B cell (primary cell): Measurements from ENCODE around the gene SRPRB. TPM values are rescaled to one million over a fixed set of nuclear protein-coding genes. Genes with fewer than 3 reads are reported as not detected.

Experiments
- ATAC-seq: fragments of 200-7000 bp; cut with Tn5 transposase; one replicate; pipeline ENCODE4 v1.10.0; 2021; ENCODE audit warnings: low read depth, mild to moderate bottlenecking, moderate number of reproducible peaks, moderate library complexity
- CTCF ChIA-PET: fragments of 350-600 bp; sonication (Branson Sonifier 250); formaldehyde crosslinking; loops from one replicate; lab custom pipeline; 2021; ENCODE audit warnings: antibody characterized with exemption, inconsistent platforms; lab: Charles Lee
- POLR2A ChIA-PET: fragments of 350-600 bp; sonication (Branson Sonifier 250); formaldehyde crosslinking; loops from one replicate; lab custom pipeline; 2021; ENCODE audit warnings: antibody characterized with exemption; lab: Charles Lee
- DNase-seq: peaks from one replicate; pipeline ENCODE4 v3.0.0; 2013
- H2AFZ ChIP-seq: 2 replicates; pipeline ENCODE4 v1.6.1; 2012; ENCODE audit warnings: mild to moderate bottlenecking, low read depth, low read length; ENCODE audit not compliant: insufficient read depth, poor library complexity, severe bottlenecking
- H3K27ac ChIP-seq, 2 donors: 1 replicate in 1 of 2; 2 replicates in 1 of 2; pipeline ENCODE4 v1.5.1; 2012 to 2013; ENCODE audit warnings: low read length in 2 of 2, mild to moderate bottlenecking in 2 of 2, moderate library complexity in 1 of 2
- H3K27me3 ChIP-seq, 4 experiments: fragments of 200-600 bp in 1 of 4; sonication (generic) in 1 of 4; replicated peaks in 1 of 4; 1 replicate in 2 of 4; 2 replicates in 2 of 4; pipeline versions ENCODE4 v1.6.1 to v1.7.0; 2013 to 2016; ENCODE audit warnings: low read length in 3 of 4, mild to moderate bottlenecking in 2 of 4, mixed read lengths in 1 of 4, moderate library complexity in 1 of 4; ENCODE audit not compliant: insufficient read depth in 4 of 4, control insufficient read depth in 3 of 4; ENCODE audit errors: control extremely low read depth in 1 of 4
- H3K36me3 ChIP-seq, 2 experiments: replicated peaks in 1 of 2; 1 replicate in 1 of 2; 2 replicates in 1 of 2; pipeline versions ENCODE4 v1.6.1 to v1.7.1; 2013; ENCODE audit warnings: low read length in 1 of 2; ENCODE audit not compliant: insufficient read depth in 2 of 2, control insufficient read depth in 1 of 2; ENCODE audit errors: control extremely low read depth in 1 of 2, extremely low read depth in 1 of 2
- H3K4me1 ChIP-seq, 2 donors: fragments of 200-600 bp in 1 of 2; sonication (generic) in 1 of 2; 1 replicate in 1 of 2; 2 replicates in 1 of 2; pipeline versions ENCODE4 v1.5.1 to v1.6.1; 2013 to 2017; ENCODE audit warnings: low read length in 2 of 2; ENCODE audit not compliant: control insufficient read depth in 2 of 2, insufficient read depth in 2 of 2
- H3K4me2 ChIP-seq: replicated peaks from 2 replicates; pipeline ENCODE3; 2012; ENCODE audit warnings: mild to moderate bottlenecking, low read depth, low read length; ENCODE audit not compliant: poor library complexity, severe bottlenecking
- H3K4me3 ChIP-seq, 5 experiments: fragments of 200-600 bp in 1 of 5; sonication (generic) in 1 of 5; 1 replicate in 3 of 5; 2 replicates in 2 of 5; pipeline versions ENCODE4 v1.5.1 to v1.7.0; 2011 to 2016; ENCODE audit warnings: low read length in 4 of 5, mild to moderate bottlenecking in 4 of 5, low read depth in 2 of 5, control low read depth in 1 of 5, moderate library complexity in 1 of 5; ENCODE audit not compliant: insufficient read depth in 1 of 5; ENCODE audit errors: control extremely low read depth in 1 of 5, extremely low read depth in 1 of 5
- H3K79me2 ChIP-seq: fragments of 200-600 bp; sonication (generic); one replicate; pipeline ENCODE4 v1.6.0; 2016; ENCODE audit warnings: low read length; ENCODE audit not compliant: control insufficient read depth, insufficient read depth
- H3K9ac ChIP-seq: fragments of 200-600 bp; sonication (generic); 2 replicates; pipeline ENCODE4 v1.6.1; 2017; ENCODE audit warnings: mild to moderate bottlenecking, low read length, moderate library complexity
- H3K9me3 ChIP-seq, 3 donors: one replicate each; pipeline versions ENCODE4 v1.6.1 to v1.7.1; 2013; ENCODE audit warnings: low read length in 2 of 3; ENCODE audit not compliant: control insufficient read depth in 2 of 3, insufficient read depth in 1 of 3; ENCODE audit errors: control extremely low read depth in 1 of 3
- H4K20me1 ChIP-seq: 2 replicates; pipeline ENCODE4 v1.6.0; 2012; ENCODE audit warnings: mild to moderate bottlenecking, low read length; ENCODE audit not compliant: insufficient read depth, control insufficient read depth, poor library complexity, severe bottlenecking
- H3K27ac Mint-ChIP-seq: one replicate; pipeline ENCODE4 v1.8.0; 2021; ENCODE audit warnings: mixed read lengths
- H3K27me3 Mint-ChIP-seq: one replicate; pipeline ENCODE4 v1.8.0; 2021; ENCODE audit warnings: mixed read lengths
- H3K4me1 Mint-ChIP-seq: one replicate; pipeline ENCODE4 v1.8.0; 2021; ENCODE audit warnings: mixed read lengths
- H3K4me3 Mint-ChIP-seq: one replicate; pipeline ENCODE4 v1.8.0; 2021; ENCODE audit warnings: mixed read lengths
- H3K9me3 Mint-ChIP-seq: one replicate; pipeline ENCODE4 v1.8.0; 2022; ENCODE audit warnings: mixed read lengths; ENCODE audit not compliant: insufficient read depth
- CTCF ChIP-seq: fragments of 200-600 bp; IDR thresholded peaks from one replicate; pipeline ENCODE4 v1.8.0; 2022; ENCODE audit warnings: antibody characterized with exemption, mild to moderate bottlenecking
- EZH2 ChIP-seq: IDR thresholded peaks from 2 replicates; pipeline ENCODE4 v1.6.1; 2012; ENCODE audit warnings: borderline replicate concordance, low read depth, mild to moderate bottlenecking, moderate library complexity, low read length; ENCODE audit not compliant: insufficient read depth, poor library complexity, severe bottlenecking
- whole genome bisulfite sequencing: methylation state at CpG from one replicate; pipeline ENCODE4 v1.1.5; 2013; ENCODE audit warnings: missing lambda C conversion rate; ENCODE audit not compliant: insufficient coverage; 5-methylcytosine and 5-hydroxymethylcytosine counted together
- intact Hi-C: fragments of 100-400 bp; cut with micrococcal nuclease; formaldehyde crosslinking; loops from one replicate; pipeline ENCODE4 v1.10.0; 2022
- polyA plus RNA-seq: library from polyadenylated mRNA; depleted of rRNA; stranded (reverse); fragments of >200 nt; gene quantifications from 2 replicates; pipeline ENCODE4 v1.2.3, GENCODE V29; 2012
- total RNA-seq, 2 donors: library from RNA; stranded (reverse); fragments of 120-200 nt in 1 of 2; gene quantifications; 1 replicate in 1 of 2; 2 replicates in 1 of 2; pipeline versions ENCODE4 v1.2.3 to v1.2.4, GENCODE V29; 2013 to 2022

SRPRB gene
- total and polyA plus RNA-seq, 2 donors (not counting 1 experiment from before 2014, with no cell fraction given): 10.1 to 28.8 TPM

DNA sequence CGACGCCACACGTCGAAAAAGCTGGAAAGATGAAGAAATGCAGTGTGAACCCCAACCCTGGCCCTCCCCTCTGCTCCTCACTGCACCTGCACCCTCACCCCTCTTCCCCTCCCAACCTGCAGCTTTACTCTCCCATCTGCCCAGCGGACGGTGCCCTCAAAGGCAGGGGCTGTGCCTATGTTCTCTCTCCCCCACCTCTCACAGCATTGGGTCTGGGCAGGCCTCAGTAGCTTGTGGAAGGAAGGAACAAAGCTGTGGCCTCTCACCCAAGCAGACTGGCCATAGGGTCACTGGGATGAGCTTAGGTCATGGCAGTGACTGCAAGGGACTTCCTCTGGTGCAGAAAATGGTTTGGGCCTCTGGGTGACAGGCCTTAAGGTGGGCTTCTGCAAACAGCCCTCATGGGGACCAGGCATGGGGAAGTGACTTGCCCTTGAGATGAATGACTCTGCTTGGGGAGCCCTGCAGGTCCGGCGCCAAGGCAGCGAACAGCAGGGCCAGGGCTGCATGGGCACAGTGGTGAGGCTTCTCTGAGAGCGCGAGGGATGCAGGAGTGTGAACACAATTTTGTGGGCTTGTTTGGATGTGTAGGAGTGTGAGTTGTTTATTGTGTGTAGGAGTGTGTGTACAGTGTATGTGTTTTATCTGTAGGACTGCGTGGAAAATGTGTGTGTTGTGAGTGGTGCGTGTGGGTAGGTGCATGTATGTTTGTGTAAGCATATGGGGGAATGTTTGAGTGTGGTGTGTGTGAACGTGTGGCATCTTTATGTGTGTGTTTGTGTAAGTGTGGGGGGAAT lies 29.2 kb downstream of the SRPRB start:
- Histone ChIP-seq H3K36me3 (no peaks in the 10 kb centered on the region), H3K9me3 (no peaks in the 10 kb centered on the region), H3K27me3 (no peaks in the 10 kb centered on the region), H3K4me1 (no peaks in the 10 kb centered on the region), H2AFZ (no peak overlapping the region), H3K27ac (no peak overlapping the region), H3K4me3 (no peak overlapping the region), H3K4me2 (no peak overlapping the region), H3K9ac (no peak overlapping the region), H4K20me1 (no peaks in the 10 kb centered on the region), H3K79me2 (no peaks in the 10 kb centered on the region)
- TF ChIP-seq CTCF (no peak), EZH2 (no peak)
- H3K9me3 Mint-ChIP-seq: no peaks in the 10 kb centered on the region
- ChIA-PET CTCF (interaction anchor here (0.6 kb wide), 1 partner anchor 160 kb away, joined by 3 read pairs; no protein-coding TSS in a partner anchor), POLR2A (no interaction called here)
- no peak overlapping the region for H3K4me3 Mint-ChIP-seq
- no peak overlapping the region for H3K27ac Mint-ChIP-seq
- DNase-seq: no peak
- H3K4me1 Mint-ChIP-seq: no peaks in the 10 kb centered on the region
- intact Hi-C loops: no loop called here
- WGBS: 96% methylated on average over 12 of the region's 14 CpGs
- no peak for ATAC-seq
- peaks cover 6% of the 10 kb centered on the region for H3K27me3 Mint-ChIP-seq

DNA sequence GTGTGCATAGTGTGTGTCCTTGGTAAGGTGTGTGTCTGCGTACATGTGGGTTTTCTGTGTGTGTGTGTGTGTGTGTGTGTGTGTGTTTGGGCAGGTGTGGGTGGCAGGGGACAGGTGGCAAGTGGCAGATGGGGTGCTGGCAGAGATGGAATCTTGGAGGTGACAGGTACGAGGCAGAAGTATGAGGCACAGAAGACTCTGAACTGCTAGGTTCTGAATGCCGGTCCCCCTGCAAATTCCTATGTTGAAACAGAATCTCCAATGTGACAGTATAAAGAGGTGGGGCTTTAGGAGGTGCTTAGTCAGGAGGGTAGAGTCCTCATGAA lies 29.8 kb downstream of the SRPRB start:
- H3K4me3 ChIP-seq: no peak overlapping the region
- H4K20me1 ChIP-seq: no peaks in the 10 kb centered on the region
- no peak for DNase-seq
- no peaks in the 10 kb centered on the region for H3K79me2 ChIP-seq
- no peak overlapping the region for H2AFZ ChIP-seq
- no peak overlapping the region for H3K9ac ChIP-seq
- no peak overlapping the region for H3K27ac ChIP-seq
- Mint-ChIP-seq H3K27me3 (peaks cover 6% of the 10 kb centered on the region), H3K4me3 (no peak overlapping the region), H3K27ac (no peak overlapping the region), H3K9me3 (no peaks in the 10 kb centered on the region), H3K4me1 (no peaks in the 10 kb centered on the region)
- TF ChIP-seq CTCF: no peak
- no peak for TF ChIP-seq EZH2
- H3K4me1 ChIP-seq: no peaks in the 10 kb centered on the region
- CTCF ChIA-PET: no interaction called here
- H3K4me2 ChIP-seq: no peak overlapping the region
- H3K9me3 ChIP-seq: no peaks in the 10 kb centered on the region
- intact Hi-C loops: no loop called here
- no peak for ATAC-seq
- WGBS: 100% methylated on average over 1 of the region's 3 CpGs
- no peaks in the 10 kb centered on the region for H3K36me3 ChIP-seq
- POLR2A ChIA-PET: no interaction called here
- no peaks in the 10 kb centered on the region for H3K27me3 ChIP-seq
